ENCODE measurements around the gene ZNF441. TPM values are rescaled to one million over a fixed set of nuclear protein-coding genes. Genes with fewer than 3 reads are reported as not detected.

The ZNF441 gene
- total and polyA plus RNA-seq, 7 experiments from 2014 or later: 3.9 to 23.8 (median 6.8) TPM

DNA sequence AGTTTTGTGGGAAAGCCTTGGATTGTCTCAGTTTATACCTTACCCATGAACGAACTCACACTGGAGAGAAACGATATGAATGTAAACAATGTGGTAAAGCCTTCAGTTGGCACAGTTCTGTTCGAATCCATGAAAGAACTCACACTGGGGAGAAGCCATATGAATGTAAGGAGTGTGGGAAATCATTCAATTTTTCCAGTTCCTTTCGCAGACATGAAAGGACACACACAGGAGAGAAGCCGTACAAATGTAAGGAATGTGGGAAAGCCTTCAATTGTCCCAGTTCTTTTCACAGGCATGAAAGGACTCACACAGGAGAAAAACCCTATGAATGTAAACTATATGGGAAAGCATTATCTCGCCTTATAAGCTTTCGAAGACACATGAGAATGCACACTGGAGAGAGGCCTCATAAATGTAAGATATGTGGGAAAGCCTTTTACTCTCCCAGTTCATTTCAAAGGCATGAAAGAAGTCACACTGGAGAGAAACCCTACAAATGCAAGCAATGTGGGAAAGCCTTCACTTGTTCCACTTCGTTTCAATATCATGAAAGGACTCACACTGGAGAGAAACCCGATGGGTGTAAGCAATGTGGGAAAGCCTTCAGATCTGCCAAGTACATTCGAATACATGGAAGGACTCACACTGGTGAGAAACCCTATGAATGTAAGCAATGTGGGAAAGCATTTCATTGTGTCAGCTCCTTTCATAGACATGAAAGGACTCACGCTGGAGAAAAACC, 39.7 kb downstream of the ZNF441 start:
- peak in 4 of 9 donors; percentile 6 to 15 (median 8) for DNase-seq
- peaks cover 0 to 4% (median 0%) of the 10 kb centered on the region in 7 donors for H3K4me1 Mint-ChIP-seq
- intact Hi-C loops (cut with micrococcal nuclease): no loop called here
- H3K27me3 ChIP-seq (ENCODE audit: control insufficient read depth in 2 of 2, insufficient read depth in 2 of 2, low read length in 2 of 2): no peaks in the 10 kb centered on the region
- no peak overlapping the region for H3K27ac ChIP-seq (ENCODE audit: low read depth, low read length)
- H3K4me3 ChIP-seq (ENCODE audit: low read length): no peak overlapping the region
- no peaks in the 10 kb centered on the region for H3K27me3 Mint-ChIP-seq
- CTCF ChIA-PET: no interaction called here
- no peak for ATAC-seq
- H3K9me3 ChIP-seq (ENCODE audit: control insufficient read depth in 2 of 3, low read length in 3 of 3): peaks cover 3 to 59% (median 30%) of the 10 kb centered on the region in 3 experiments
- H3K36me3 ChIP-seq (ENCODE audit: control insufficient read depth in 2 of 3, insufficient read depth in 3 of 3, low read length in 3 of 3): peaks cover 0 to 7% (median 0%) of the 10 kb centered on the region in 3 experiments
- POLR2A ChIA-PET: no interaction called here
- H3K9me3 Mint-ChIP-seq: peaks cover 4 to 76% (median 35%) of the 10 kb centered on the region in 11 donors
- no peak overlapping the region for H3K4me3 Mint-ChIP-seq
- H3K4me1 ChIP-seq (ENCODE audit: control insufficient read depth in 2 of 2, insufficient read depth in 2 of 2, low read length in 2 of 2): no peaks in the 10 kb centered on the region
- H3K27ac Mint-ChIP-seq: no peak overlapping the region
- H3K36me3 Mint-ChIP-seq: peaks cover 14 to 32% (median 30%) of the 10 kb centered on the region in 5 donors

DNA sequence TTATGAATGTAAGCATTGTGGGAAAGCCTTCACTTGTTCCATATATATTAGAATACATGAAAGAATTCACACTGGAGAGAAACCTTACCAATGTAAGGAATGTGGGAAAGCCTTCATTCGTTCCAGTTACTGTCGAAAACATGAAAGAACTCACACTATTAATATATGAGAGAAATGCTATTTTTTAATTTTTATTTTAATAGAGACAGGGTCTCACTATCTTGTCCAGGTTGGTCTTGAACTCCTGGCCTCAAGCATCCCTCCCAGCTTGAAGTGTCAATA, 40.2 kb downstream of the ZNF441 start:
- no peak overlapping the region for H3K27ac ChIP-seq (ENCODE audit: low read depth, low read length)
- no peak overlapping the region for H3K4me3 ChIP-seq (ENCODE audit: low read length)
- intact Hi-C loops (cut with micrococcal nuclease): no loop called here
- ChIA-PET CTCF (interaction anchor here (1.3 kb wide), 1 partner anchor 9 kb away, joined by 5 read pairs; the partner anchor contains the start of gene ZNF491), POLR2A (no interaction called here)
- Mint-ChIP-seq H3K9me3 (peaks cover 4 to 76% (median 35%) of the 10 kb centered on the region in 11 donors), H3K4me3 (no peak overlapping the region), H3K36me3 (peaks cover 14 to 32% (median 30%) of the 10 kb centered on the region in 5 donors), H3K4me1 (peaks cover 0 to 4% (median 0%) of the 10 kb centered on the region in 7 donors), H3K27ac (no peak overlapping the region), H3K27me3 (no peaks in the 10 kb centered on the region)
- H3K36me3 ChIP-seq (ENCODE audit: control insufficient read depth in 2 of 3, insufficient read depth in 3 of 3, low read length in 3 of 3): peaks cover 0 to 7% (median 0%) of the 10 kb centered on the region in 3 experiments
- DNase-seq: no peak
- peaks cover 3 to 59% (median 30%) of the 10 kb centered on the region in 3 experiments for H3K9me3 ChIP-seq (ENCODE audit: control insufficient read depth in 2 of 3, low read length in 3 of 3)
- no peaks in the 10 kb centered on the region for H3K27me3 ChIP-seq (ENCODE audit: control insufficient read depth in 2 of 2, insufficient read depth in 2 of 2, low read length in 2 of 2)
- no peaks in the 10 kb centered on the region for H3K4me1 ChIP-seq (ENCODE audit: control insufficient read depth in 2 of 2, insufficient read depth in 2 of 2, low read length in 2 of 2)
- ATAC-seq: no peak

DNA sequence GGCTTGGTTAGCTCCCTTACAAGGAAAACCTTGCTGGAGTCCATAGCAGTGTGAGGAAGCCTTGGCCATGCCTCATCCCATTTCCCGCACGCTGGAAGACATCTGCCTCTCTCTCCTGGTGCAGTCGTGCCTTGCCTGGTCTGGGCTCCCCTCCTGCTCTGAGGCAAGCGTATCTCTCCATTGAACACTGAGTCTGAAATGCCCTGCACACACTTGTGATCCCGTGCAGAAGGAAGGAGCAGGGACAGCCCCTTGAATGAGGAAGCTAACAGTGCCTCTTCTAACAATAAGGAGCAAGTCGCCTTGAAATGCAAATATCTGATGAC, 46.9 kb downstream of the ZNF441 start:
- intact Hi-C loops (cut with micrococcal nuclease): loop anchor here (1.0 to 5.0 kb wide), 10 partner anchors 15 to 329 kb away; partner anchors contain the start of genes ZNF439 (in 2 of the 2), ZNF491 (in 2 of the 2), ZNF20 (in 1 of the 2) and ZNF441 (in 1 of the 2)
- Histone ChIP-seq H3K36me3 (ENCODE audit: control insufficient read depth in 2 of 3, insufficient read depth in 3 of 3, low read length in 3 of 3) (peaks cover 0 to 7% (median 0%) of the 10 kb centered on the region in 3 experiments), H3K4me3 (ENCODE audit: low read length) (peak overlapping the region; percentile 94), H3K27ac (ENCODE audit: low read depth, low read length) (peak overlapping the region; percentile 66), H3K27me3 (ENCODE audit: control insufficient read depth in 2 of 2, insufficient read depth in 2 of 2, low read length in 2 of 2) (no peaks in the 10 kb centered on the region), H3K4me1 (ENCODE audit: control insufficient read depth in 2 of 2, insufficient read depth in 2 of 2, low read length in 2 of 2) (peaks cover 0 to 4% of the 10 kb centered on the region in 2 donors), H3K9me3 (ENCODE audit: control insufficient read depth in 2 of 3, low read length in 3 of 3) (peaks cover 0 to 9% (median 0%) of the 10 kb centered on the region in 3 experiments)
- ChIA-PET POLR2A (interaction anchor here (1.8 kb wide), 1 partner anchor 16 kb away, joined by 12 read pairs; the partner anchor contains the start of gene ZNF491), CTCF (interaction anchor here (0.6 to 6.1 kb wide), 4 partner anchors 14 to 947 kb away, joined by 3 to 54 read pairs (median 3); partner anchors contain the start of gene ZNF491)
- Mint-ChIP-seq H3K27ac (peak overlapping the region; percentile 72 to 90 (median 81)), H3K9me3 (peaks cover 0 to 34% (median 14%) of the 10 kb centered on the region in 11 donors), H3K4me1 (peaks cover 10 to 39% (median 19%) of the 10 kb centered on the region in 7 donors), H3K4me3 (peak overlapping the region; percentile 85 to 96 (median 92)), H3K36me3 (peaks cover 4 to 30% (median 20%) of the 10 kb centered on the region in 5 donors), H3K27me3 (no peaks in the 10 kb centered on the region)
- ATAC-seq (peak; percentile 32), DNase-seq (no peak)

DNA sequence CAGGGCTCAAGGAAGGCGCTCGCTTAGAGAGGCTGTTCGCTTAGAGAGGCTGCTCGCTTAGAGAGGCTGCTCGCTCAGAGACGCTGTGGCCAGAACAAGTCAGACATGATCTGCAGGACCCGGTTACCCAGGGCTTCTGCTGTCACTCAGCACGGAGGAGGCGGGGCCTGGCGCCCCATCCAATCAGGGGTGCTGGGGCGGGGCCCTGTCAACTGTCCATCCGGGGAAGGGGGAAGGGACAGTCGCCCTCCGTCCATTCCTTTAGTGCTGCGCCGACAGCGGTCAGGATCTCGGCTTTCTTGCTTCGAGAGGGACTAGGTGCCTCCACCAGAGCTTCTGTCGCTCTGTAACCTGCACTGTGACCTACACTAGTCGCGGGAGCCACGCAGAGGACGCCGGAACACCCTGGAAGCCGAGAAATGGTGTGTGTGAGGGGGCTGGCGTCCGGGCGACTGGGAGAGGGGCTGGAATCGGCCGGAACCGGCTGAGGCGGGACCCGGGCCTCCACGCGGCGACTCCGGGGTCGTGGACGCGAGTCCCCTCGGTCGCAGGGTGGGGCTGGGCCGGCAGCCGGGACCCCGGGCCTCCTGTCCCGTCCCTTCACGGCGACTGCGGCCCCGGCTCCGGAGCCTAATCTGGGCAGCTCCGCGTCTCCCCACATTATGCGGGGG, 47.4 kb downstream of the ZNF441 start, which contains the start of gene ZNF440:
Gene ZNF440 (plus strand): TSS at position 245 of the 671 bp plus-strand sequence. CDS start 175 bp downstream, at position 420.
- H3K27me3 ChIP-seq (ENCODE audit: control insufficient read depth in 2 of 2, insufficient read depth in 2 of 2, low read length in 2 of 2): no peaks in the 10 kb centered on the region
- ChIA-PET CTCF (interaction anchor here (0.6 to 6.1 kb wide), 4 partner anchors 15 to 946 kb away, joined by 3 to 54 read pairs (median 4); partner anchors contain the start of gene ZNF491), POLR2A (interaction anchor here (0.6 to 1.8 kb wide), 3 partner anchors 16 to 329 kb away, joined by 4 to 12 read pairs (median 5); partner anchors contain the start of gene ZNF491)
- ATAC-seq (peak; percentile 99), DNase-seq (peak; percentile 65 to 88 (median 73))
- H3K36me3 ChIP-seq (ENCODE audit: control insufficient read depth in 2 of 3, insufficient read depth in 3 of 3, low read length in 3 of 3): peaks cover 0 to 7% (median 0%) of the 10 kb centered on the region in 3 experiments
- H3K27ac Mint-ChIP-seq: peak within 1 kb of the TSS; percentile 72 to 90 (median 81)
- intact Hi-C loops (cut with micrococcal nuclease): loop anchor here (1.0 to 5.0 kb wide), 8 partner anchors 15 to 328 kb away; partner anchors contain the start of genes ZNF439 (in 2 of the 2), ZNF491 (in 2 of the 2) and ZNF20 (in 1 of the 2)
- peaks cover 10 to 39% (median 19%) of the 10 kb centered on the region in 7 donors for H3K4me1 Mint-ChIP-seq
- peaks cover 0 to 32% (median 9%) of the 10 kb centered on the region in 11 donors for H3K9me3 Mint-ChIP-seq
- H3K27ac ChIP-seq (ENCODE audit: low read depth, low read length): peak within 1 kb of the TSS; percentile 66
- peak within 1 kb of the TSS; percentile 94 for H3K4me3 ChIP-seq (ENCODE audit: low read length)
- peak within 1 kb of the TSS; percentile 85 to 96 (median 92) for H3K4me3 Mint-ChIP-seq
- H3K9me3 ChIP-seq (ENCODE audit: control insufficient read depth in 2 of 3, low read length in 3 of 3): peaks cover 0 to 4% (median 0%) of the 10 kb centered on the region in 3 experiments
- H3K36me3 Mint-ChIP-seq: peaks cover 4 to 35% (median 22%) of the 10 kb centered on the region in 5 donors
- H3K4me1 ChIP-seq (ENCODE audit: control insufficient read depth in 2 of 2, insufficient read depth in 2 of 2, low read length in 2 of 2): peaks cover 0 to 4% of the 10 kb centered on the region in 2 donors
- H3K27me3 Mint-ChIP-seq: no peaks in the 10 kb centered on the region

DNA sequence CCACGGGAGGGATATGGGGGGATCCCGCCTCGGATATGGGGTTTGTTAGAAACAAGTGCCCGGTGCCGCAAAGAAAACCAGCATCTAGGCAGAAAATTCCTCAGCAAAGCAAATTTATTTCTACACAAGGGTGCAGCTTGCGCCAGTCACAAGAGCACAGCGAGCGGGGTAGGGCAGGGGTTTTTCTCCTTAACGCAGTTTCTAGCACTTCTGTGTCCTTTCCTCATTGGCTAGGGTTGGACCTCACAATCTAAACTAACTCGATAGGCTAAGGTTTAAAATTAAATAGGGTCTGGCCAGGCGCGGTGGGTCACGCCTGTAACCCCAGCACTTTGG, 47.9 kb downstream of the ZNF441 start:
- ATAC-seq (peak; percentile 1), DNase-seq (no peak)
- peaks cover 4 to 35% (median 23%) of the 10 kb centered on the region in 5 donors for H3K36me3 Mint-ChIP-seq
- H3K36me3 ChIP-seq (ENCODE audit: control insufficient read depth in 2 of 3, insufficient read depth in 3 of 3, low read length in 3 of 3): peaks cover 0 to 7% (median 0%) of the 10 kb centered on the region in 3 experiments
- H3K4me3 Mint-ChIP-seq: peak overlapping the region; percentile 84 to 94 (median 90)
- peaks cover 0 to 3% (median 0%) of the 10 kb centered on the region in 3 experiments for H3K9me3 ChIP-seq (ENCODE audit: control insufficient read depth in 2 of 3, low read length in 3 of 3)
- H3K9me3 Mint-ChIP-seq: peaks cover 0 to 28% (median 8%) of the 10 kb centered on the region in 11 donors
- intact Hi-C loops (cut with micrococcal nuclease): loop anchor here (1.0 to 5.0 kb wide), 8 partner anchors 16 to 328 kb away; partner anchors contain the start of genes ZNF439 (in 2 of the 2), ZNF491 (in 2 of the 2) and ZNF20 (in 1 of the 2)
- peaks cover 10 to 39% (median 19%) of the 10 kb centered on the region in 7 donors for H3K4me1 Mint-ChIP-seq
- CTCF ChIA-PET: interaction anchor here (0.6 to 6.1 kb wide), 3 partner anchors 15 to 742 kb away, joined by 3 to 54 read pairs (median 5); partner anchors contain the start of gene ZNF491
- no peaks in the 10 kb centered on the region for H3K27me3 Mint-ChIP-seq
- H3K27ac Mint-ChIP-seq: peak overlapping the region in 5 of 9 donors; percentile 46 to 81 (median 68)
- H3K4me1 ChIP-seq (ENCODE audit: control insufficient read depth in 2 of 2, insufficient read depth in 2 of 2, low read length in 2 of 2): peaks cover 0 to 4% of the 10 kb centered on the region in 2 donors
- peak overlapping the region; percentile 94 for H3K4me3 ChIP-seq (ENCODE audit: low read length)
- no peaks in the 10 kb centered on the region for H3K27me3 ChIP-seq (ENCODE audit: control insufficient read depth in 2 of 2, insufficient read depth in 2 of 2, low read length in 2 of 2)
- H3K27ac ChIP-seq (ENCODE audit: low read depth, low read length): peak overlapping the region; percentile 66
- POLR2A ChIA-PET: interaction anchor here (0.6 to 1.2 kb wide), 3 partner anchors 17 to 329 kb away, joined by 4 to 5 read pairs (median 5); no protein-coding TSS in a partner anchor
